Activated CD4-positive, CD25-positive, alpha-beta regulatory T cell treated with anti-CD3 and anti-CD28 coated beads, Interleukin-2, amount 50 U/mL, for 24 hours (primary cell): ENCODE results near the gene FAM168B.

Source experiments
- ATAC-seq, 2 donors: fragments of 150-1000 bp; cut with Tn5 transposase; one replicate each; pipeline ENCODE4 v1.10.0; 2021; ENCODE audit warnings: mild to moderate bottlenecking in 1 of 2, moderate library complexity in 1 of 2

FAM168B gene

DNA sequence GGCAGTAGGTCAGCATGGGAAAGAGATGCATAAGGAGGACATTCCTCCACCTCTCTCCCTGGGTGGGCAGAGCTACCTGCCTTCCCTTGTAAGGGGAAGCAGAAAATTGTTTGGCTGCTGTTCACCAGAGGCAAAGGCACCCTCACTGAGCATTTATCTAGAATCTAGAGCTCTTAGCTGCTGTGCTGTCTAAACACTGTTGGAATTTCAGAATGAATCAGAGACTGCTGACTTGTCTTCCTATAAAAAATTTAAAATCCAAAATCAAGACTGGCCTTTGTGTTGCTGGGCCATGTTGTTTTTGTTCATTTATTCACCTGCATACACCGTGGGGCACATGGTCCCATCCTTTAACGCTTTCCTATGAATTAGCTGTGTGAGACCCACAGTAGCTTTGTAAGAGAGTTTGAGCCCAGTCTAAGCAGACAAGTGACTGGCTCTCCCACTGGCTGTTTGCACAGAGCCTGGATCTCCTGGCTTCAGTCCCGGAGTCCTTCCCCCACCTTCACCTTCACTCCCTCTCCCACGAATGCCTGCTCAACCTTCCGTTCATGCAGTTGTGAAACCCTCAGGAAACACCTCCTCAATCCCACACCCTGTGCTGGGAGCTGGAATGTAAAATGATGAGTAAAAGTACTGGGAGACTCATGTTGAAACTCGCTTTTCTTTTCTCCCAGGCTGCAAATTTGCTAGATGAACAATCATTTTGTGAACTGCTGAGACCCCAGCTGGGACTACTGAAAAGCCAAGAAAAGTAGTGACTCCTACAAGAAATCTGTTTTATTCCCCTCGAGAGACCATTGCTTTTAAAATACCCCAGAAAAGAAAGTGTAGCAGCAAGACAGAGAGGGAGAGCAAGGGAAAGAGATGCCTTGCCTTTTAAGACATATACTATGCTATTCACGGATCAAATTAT lies 76.2 kb downstream of the FAM168B start:
- ATAC-seq, result no peak

- ATAC-seq, result no peak
Measured at GRCh38 chr2:131015764-131016163, 77.5 kb downstream of the FAM168B start.

DNA sequence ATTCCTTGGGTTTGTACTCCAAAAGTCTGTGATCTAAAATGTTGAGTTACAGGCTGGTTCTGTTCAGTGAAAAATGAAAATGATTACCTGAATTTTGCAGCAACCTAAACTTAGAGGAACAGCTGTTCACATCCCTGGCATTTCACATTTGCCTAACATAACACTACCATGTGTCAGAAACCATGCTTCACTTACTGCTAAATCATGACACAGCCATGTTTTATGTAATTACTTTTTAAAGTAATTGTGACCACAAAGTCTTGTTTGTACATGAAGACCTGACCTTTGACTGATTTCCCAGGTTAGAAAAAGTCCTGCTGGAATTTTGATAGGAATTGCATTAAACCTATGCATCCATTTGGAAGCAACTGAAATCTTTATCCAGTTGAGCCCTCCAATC lies 79.1 kb downstream of the FAM168B start:
- no peak for ATAC-seq

DNA sequence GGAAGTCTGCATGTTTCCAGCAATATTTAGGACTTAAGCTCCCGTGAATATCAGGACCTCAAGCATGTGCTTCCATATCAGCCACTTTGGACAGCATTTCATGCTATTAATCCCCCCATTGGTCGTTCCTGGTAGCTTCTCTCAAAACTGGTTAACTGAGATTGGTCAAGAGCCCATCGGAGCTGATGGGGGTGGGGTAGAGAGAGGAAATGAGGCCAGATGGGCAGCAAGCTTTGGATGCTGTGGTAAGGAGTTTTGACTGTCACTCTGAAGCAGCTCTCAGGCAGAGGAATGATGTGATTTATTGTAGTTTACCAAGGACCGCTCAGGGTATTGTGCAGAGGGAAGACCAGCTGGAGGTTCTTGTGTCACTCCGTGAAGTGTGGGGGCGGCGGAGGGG lies 81.8 kb downstream of the FAM168B start:
- no peak for ATAC-seq

DNA sequence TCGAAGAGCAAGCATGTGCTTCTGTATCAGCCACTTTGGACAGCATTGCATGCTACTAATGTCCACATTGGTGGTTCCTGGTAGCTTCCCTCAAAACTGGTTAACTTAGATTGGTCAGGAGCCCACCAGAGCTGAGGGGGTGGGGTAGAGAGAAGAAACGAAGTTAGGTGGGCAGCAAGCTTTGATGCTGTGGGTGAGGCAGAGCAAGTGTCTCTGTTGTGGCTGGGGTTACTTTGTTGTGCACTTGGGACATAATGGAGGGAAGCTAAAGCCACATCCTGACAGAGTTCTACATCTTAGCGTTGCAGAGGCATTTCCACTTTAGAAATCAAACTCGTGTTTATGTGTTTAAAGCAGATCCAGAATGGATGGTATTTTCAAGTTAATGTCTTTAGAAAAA lies 82.7 kb downstream of the FAM168B start:
- ATAC-seq, result no peak

- ATAC-seq, result no peak
Measured at GRCh38 chr2:131009713-131010475, 83.4 kb downstream of the FAM168B start.

GRCh38 chr2:131008967-131009366 lies 84.3 kb downstream of the FAM168B start:
- ATAC-seq, result no peak

DNA sequence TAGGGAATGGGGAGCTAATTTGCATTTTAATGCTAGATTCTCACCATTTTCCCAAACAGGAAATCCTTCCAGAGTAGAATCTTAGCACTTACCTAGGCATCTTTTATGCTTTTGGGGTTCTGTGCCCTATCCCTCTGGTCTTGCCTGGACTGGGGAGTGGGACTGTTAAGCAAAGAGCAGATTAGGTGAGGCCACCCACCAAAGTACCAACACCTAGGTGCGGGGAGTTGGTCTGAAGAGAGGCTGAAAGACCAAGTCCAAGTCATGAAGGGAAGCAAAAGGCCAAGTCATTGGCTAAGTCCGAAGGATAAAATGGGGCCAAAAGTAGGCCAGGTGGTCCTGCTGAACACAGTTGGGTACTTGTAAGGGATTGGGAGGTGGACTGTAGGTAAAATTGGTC lies 86.7 kb downstream of the FAM168B start:
- ATAC-seq, result no peak

- no peak for ATAC-seq
Measured at GRCh38 chr2:131005216-131005935, 87.9 kb downstream of the FAM168B start.

DNA sequence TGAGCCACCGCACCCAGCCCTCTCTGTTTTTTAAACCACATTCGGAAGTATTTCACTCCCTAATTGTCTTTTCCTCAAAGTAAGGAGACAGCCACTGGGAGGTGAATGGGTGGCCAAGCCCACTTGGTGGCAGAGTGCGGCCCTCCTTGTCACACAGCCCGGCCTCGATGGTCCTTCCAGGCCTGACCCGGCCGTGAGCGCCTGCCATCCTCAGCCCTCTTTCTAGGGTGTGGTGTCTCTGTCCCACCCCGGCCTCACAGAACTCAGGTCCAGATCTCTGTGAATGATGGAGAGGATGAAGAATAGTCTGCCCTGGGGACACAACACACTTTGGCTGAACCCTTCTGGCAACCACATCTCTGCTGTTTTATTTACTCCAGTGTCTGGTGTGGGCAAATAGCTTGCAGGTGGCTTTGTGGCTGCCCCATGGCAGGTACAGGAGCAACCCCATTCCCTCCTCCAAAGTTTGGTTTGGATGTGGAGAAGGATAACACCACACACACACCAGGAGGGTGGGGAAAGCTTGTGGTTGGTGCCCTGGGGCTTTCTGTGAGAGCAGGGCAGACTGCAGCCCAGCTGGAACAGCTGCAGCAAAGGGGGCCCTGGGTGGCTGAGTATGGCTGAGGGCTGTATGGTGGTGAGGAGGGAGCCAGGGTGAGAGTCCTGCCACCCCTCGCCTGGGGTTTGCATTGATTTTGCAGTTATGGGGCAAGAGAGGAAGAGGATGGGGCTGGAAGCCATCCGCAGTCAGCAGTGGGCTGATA lies 88.6 kb downstream of the FAM168B start:
- no peak for ATAC-seq

GRCh38 chr2:130998561-130998960 lies 94.7 kb downstream of the FAM168B start:
- no peak for ATAC-seq
